MM.1S (cell line): ENCODE data around the gene SLC9A3.

Experiments
- CTCF ChIP-seq: fragments of 300-600 bp; sonication (generic); IDR thresholded peaks from 2 replicates; pipeline ENCODE4 v1.5.1; 2016; ENCODE audit warnings: antibody characterized with exemption, low read length, mixed read lengths
- EZH2 ChIP-seq: fragments of 300-600 bp; sonication (generic); optimal IDR thresholded peaks from 2 replicates; pipeline ENCODE3; 2017; ENCODE audit warnings: low read depth, mild to moderate bottlenecking, antibody characterized with exemption, low read length, mixed read lengths

DNA sequence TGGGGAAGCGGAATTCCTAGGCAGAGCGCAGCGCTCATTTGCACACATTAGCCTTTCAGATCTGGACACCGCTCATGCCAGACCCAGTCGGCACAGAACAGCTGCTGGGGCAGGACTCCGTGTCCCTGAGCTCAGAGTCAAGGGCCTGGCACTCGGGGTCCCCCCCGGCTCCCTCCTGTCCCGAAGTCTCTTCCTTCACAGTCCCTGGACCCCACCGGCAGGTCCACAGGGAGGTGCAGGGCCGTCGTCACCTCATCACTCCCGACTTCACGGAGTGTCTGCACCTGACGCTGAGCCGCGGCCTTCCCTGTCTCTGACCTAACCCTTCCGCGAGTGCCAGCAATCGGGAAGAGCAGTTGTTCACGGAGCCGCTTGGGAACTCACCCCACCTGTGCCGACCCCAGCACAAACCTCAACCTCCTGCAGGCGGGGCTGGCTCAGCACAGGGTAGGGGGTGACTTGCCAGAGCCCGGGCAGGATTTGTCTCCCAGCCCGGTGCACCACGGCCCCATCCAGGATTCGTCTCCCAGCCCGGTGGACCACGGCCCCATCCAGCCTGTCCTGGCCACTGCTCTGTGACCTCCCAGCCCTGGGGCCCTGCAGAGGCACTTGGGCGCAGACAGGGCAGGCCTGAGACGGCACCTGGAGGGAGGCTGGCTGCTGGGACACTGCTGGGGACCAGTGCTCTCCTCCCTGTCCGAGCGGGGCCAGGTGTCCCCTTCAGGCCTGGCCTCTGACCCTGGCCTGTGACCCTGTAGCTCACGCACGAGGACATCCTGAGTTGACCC lies 9.9 kb upstream of the SLC9A3 start:
- TF ChIP-seq CTCF (no peak), EZH2 (no peak)
